Heart left ventricle (tissue), 16 donors: Measurements from ENCODE around the gene RND1. TPM values are rescaled to one million over a fixed set of nuclear protein-coding genes. Genes with fewer than 3 reads are reported as not detected.

Source experiments
- ATAC-seq, 4 donors: fragments of 200-7000 bp; cut with Tn5 transposase; one replicate each; pipeline ENCODE4 v1.9.1; 2020 to 2022; ENCODE audit warnings: moderate library complexity in 4 of 4, mild to moderate bottlenecking in 3 of 4, moderate number of reproducible peaks in 1 of 4
- DNase-seq, 5 donors: peaks; one replicate each; pipeline ENCODE4 v3.0.0-alpha.2; 2020
- H3K27ac ChIP-seq, 12 donors: fragments of 200-600 bp; sonication (generic) in 4 of 12; one replicate each; pipeline versions ENCODE4 v1.5.0 to v1.8.0; 2016 to 2022; ENCODE audit warnings: mild to moderate bottlenecking in 2 of 12
- H3K27me3 ChIP-seq, 9 donors: fragments of 200-600 bp; sonication (generic) in 2 of 9; one replicate each; pipeline versions ENCODE4 v1.5.1 to v1.8.0; 2016 to 2022; ENCODE audit warnings: mild to moderate bottlenecking in 3 of 9
- H3K36me3 ChIP-seq, 9 donors: fragments of 200-600 bp; sonication (generic) in 2 of 9; one replicate each; pipeline versions ENCODE4 v1.5.0 to v1.8.0; 2018 to 2022; ENCODE audit warnings: mild to moderate bottlenecking in 2 of 9
- H3K4me1 ChIP-seq, 12 donors: fragments of 200-600 bp; sonication (generic) in 4 of 12; one replicate each; pipeline versions ENCODE4 v1.5.0 to v1.8.0; 2016 to 2022; ENCODE audit warnings: mild to moderate bottlenecking in 3 of 12
- H3K4me3 ChIP-seq, 12 donors: fragments of 200-600 bp; sonication (generic) in 4 of 12; one replicate each; pipeline versions ENCODE4 v1.5.0 to v1.8.0; 2017 to 2022; ENCODE audit warnings: mild to moderate bottlenecking in 9 of 12, moderate library complexity in 4 of 12
- H3K9me3 ChIP-seq, 12 donors: fragments of 200-600 bp; sonication (generic) in 4 of 12; one replicate each; pipeline versions ENCODE4 v1.5.0 to v1.8.0; 2016 to 2022; ENCODE audit warnings: mild to moderate bottlenecking in 1 of 12
- CTCF ChIP-seq, 12 donors: fragments of 200-600 bp; sonication (generic) in 4 of 12; IDR thresholded peaks; one replicate each; pipeline versions ENCODE4 v1.5.0 to v1.8.0; 2018 to 2022; ENCODE audit warnings: antibody characterized with exemption in 12 of 12, mild to moderate bottlenecking in 5 of 12
- POLR2A ChIP-seq, 2 donors: fragments of 450-650 bp; IDR thresholded peaks; one replicate each; pipeline ENCODE4 v1.6.1; 2017; ENCODE audit warnings: antibody characterized with exemption in 2 of 2, mild to moderate bottlenecking in 2 of 2, moderate library complexity in 2 of 2
- WGBS, 4 donors: extraction: QIAGEN DNeasy Blood & Tissue Kit in 2 of 4; methylation state at CpG; one replicate each; pipeline versions ENCODE4 v1.1.5 to v1.1.7; 2013 to 2018; 5-methylcytosine and 5-hydroxymethylcytosine counted together
- intact Hi-C, 10 donors: fragments of 100-400 bp; cut with DNase I; formaldehyde crosslinking; loops; one replicate each; pipeline versions ENCODE4 v1.11.1 to v1.14.2; 2022
- polyA plus RNA-seq, 2 donors: library from polyadenylated mRNA; stranded (reverse); fragments of 200-250 nt; gene quantifications; one replicate each; pipeline ENCODE4 v1.2.3, GENCODE V29; 2013
- total RNA-seq, 9 donors: library from RNA; depleted of rRNA in 2 of 9; stranded (reverse); fragments of >200 nt in 2 of 9; fragmentation: NEBNext Ultra II Directional in 3 of 9; extraction: Animal tissue kit (Norgen Biotek cat#: 25700) in 3 of 9; gene quantifications; one replicate each; pipeline versions ENCODE4 v1.1.0 to v1.2.4, GENCODE V29; 2016 to 2023
- donor health status: ischemic (EF 13 %, LVEDD 7.1; RV severe dilation, severe dysfunction).
- donor health status: healthy with polysubstance abuse.
- donor health status: DM: no; HTN: yes; CAD: no.
- donor health status: DM: no; HTN: no; CAD: no.
- donor health status: ischemic (EF 25% LVEDD 6.9; RV normal size, moderate dysfunction).
- donor health status: ischemic (EF 25% LVEDD 5.7; RV mildly dilated, moderate dysfunction).
- donor health status: healthy.
- donor health status: DM: yes; HTN: yes; CAD: no.
- donor health status: ischemic (EF 35%, LVEDD 5.7; RV mildly dilated, moderate dysfunction).
- donor health status: nonischemic (EF 11% LVEDD 7.7; RV severe dilation, severe dysfunction).
- donor health status: DM: yes; HTN: yes; CAD: no.
- donor health status: PGD.
- donor health status: ischemic (EF 29% LVEDD 5.4; RV normal size, mild dysfunction).
- donor health status: nonischemic (EF 23%, LVEDD 6.1; RV moderate dilation, normal function).

RND1 gene
- total and polyA plus RNA-seq, 11 donors: 0.35 to 1.5 (median 0.60) TPM; not detected in 2

DNA sequence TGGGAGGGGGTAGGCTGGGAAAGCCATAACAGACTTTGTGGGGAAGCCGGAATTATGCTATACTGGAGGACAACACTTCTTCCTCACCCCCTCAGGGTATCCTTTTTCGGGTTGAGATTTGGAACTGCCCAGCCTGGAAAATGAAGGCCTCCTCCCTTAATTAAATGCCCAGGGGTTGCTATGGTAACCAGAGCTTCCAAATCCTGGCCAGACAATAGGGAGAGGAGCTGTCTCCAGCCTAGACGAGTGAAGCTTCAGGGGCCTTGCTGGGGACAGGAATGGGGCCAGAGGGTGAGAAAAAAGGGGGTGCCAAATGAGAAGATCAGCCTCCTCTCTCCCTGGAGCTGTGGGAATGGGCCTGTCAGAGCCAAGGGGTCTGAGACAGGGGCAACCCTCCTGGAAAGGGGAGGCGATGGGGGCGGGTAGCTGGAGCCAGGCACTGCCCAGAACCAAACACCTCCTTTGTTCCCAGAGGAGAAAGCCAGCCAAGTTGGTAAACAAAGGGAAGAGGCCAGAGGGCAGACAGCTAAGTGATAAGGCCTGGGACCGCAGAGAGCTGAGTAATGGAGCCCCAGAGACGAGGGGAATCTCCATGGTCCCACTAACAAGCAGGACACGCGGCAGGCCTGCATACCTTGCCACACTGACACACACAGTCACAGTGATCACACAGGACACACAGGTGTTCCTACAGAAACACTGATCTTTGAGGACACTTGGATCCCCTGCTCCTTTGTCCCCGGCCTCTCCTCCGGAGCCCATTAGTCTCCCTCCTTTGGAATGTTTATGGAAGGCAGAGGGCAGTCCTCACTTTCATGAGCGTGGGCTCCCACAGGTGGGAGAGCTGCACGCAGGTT is 17.9 kb upstream of the RND1 start:
- intact Hi-C loops: no loop called here
- peaks cover 0 to 19% (median 0%) of the 10 kb centered on the region in 9 donors for H3K27me3 ChIP-seq
- ATAC-seq (peak in 2 of 4 donors; percentile 18 to 29), DNase-seq (no peak)
- peaks cover 0 to 21% (median 13%) of the 10 kb centered on the region in 12 donors for H3K4me1 ChIP-seq
- no peaks in the 10 kb centered on the region for H3K9me3 ChIP-seq
- 73 to 77% (median 74%) methylated on average over 13 of the region's 13 CpGs for WGBS, 4 donors
- H3K27ac ChIP-seq: peak overlapping the region in 2 of 12 donors; percentile 55 to 58
- TF ChIP-seq CTCF (IDR thresholded peaks at IDR 0.05) (no peak), POLR2A (IDR thresholded peaks at IDR 0.05) (no peak)
- H3K36me3 ChIP-seq: no peaks in the 10 kb centered on the region
- H3K4me3 ChIP-seq: no peak overlapping the region

- peaks cover 0 to 21% (median 13%) of the 10 kb centered on the region in 12 donors for H3K4me1 ChIP-seq
- no peaks in the 10 kb centered on the region for H3K9me3 ChIP-seq
- DNase-seq (no peak), ATAC-seq (peak in 1 of 4 donors; percentile 8)
- peak overlapping the region in 4 of 12 donors; percentile 55 to 60 (median 57) for H3K27ac ChIP-seq
- no peak overlapping the region for H3K4me3 ChIP-seq
- peaks cover 0 to 19% (median 0%) of the 10 kb centered on the region in 9 donors for H3K27me3 ChIP-seq
- H3K36me3 ChIP-seq: no peaks in the 10 kb centered on the region
- WGBS, 4 donors: 78 to 85% (median 83%) methylated on average over 3 of the region's 3 CpGs
- no peak for TF ChIP-seq CTCF (IDR thresholded peaks at IDR 0.05)
- TF ChIP-seq POLR2A (IDR thresholded peaks at IDR 0.05): no peak
- intact Hi-C loops: no loop called here
Observed at GRCh38 chr12:48882972-48883304, 17.3 kb upstream of the RND1 start.

DNA sequence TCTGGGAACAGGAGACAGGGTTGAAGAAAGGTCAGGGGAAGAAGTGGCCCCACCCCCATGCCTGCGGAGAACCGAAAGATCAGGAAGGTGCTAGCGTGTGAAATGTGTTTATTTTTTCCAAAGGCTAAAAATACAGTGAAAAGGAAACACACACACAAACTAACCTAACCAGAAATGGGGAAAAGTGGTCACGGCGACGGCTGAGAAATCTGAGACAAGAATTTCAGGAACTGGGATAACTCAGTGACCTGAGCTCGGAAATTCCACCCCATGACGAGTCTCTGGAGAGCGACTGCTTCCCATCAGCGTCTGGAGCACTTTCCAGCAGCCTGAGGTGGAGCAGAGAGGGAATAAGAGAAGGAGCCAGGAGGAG is 16.6 kb upstream of the RND1 start:
- Histone ChIP-seq H3K4me3 (peak overlapping the region in 10 of 12 donors; percentile 7 to 37 (median 20)), H3K27me3 (peaks cover 0 to 19% (median 0%) of the 10 kb centered on the region in 9 donors), H3K4me1 (peaks cover 0 to 21% (median 13%) of the 10 kb centered on the region in 12 donors), H3K36me3 (no peaks in the 10 kb centered on the region), H3K27ac (peak overlapping the region in 7 of 12 donors; percentile 8 to 60 (median 55)), H3K9me3 (no peaks in the 10 kb centered on the region)
- TF ChIP-seq POLR2A (IDR thresholded peaks at IDR 0.05): no peak
- no peak for TF ChIP-seq CTCF (IDR thresholded peaks at IDR 0.05)
- intact Hi-C loops: no loop called here
- ATAC-seq (peak in 3 of 4 donors; percentile 47 to 72 (median 61)), DNase-seq (peak in 2 of 5 donors; percentile 33 to 45)
- WGBS, 4 donors: 6 to 17% (median 12%) methylated on average over 10 of the region's 10 CpGs

GRCh38 chr12:48881686-48882314 is 16.1 kb upstream of the RND1 start:
- Histone ChIP-seq H3K4me3 (peak overlapping the region in 10 of 12 donors; percentile 7 to 37 (median 20)), H3K36me3 (no peaks in the 10 kb centered on the region), H3K9me3 (no peaks in the 10 kb centered on the region), H3K27ac (peak overlapping the region in 6 of 12 donors; percentile 8 to 60 (median 54)), H3K27me3 (peaks cover 0 to 19% (median 0%) of the 10 kb centered on the region in 9 donors), H3K4me1 (peaks cover 0 to 21% (median 13%) of the 10 kb centered on the region in 12 donors)
- DNase-seq (no peak), ATAC-seq (no peak)
- no peak for TF ChIP-seq CTCF (IDR thresholded peaks at IDR 0.05)
- WGBS, 4 donors: 34 to 41% (median 37%) methylated on average over 9 of the region's 9 CpGs
- intact Hi-C loops: no loop called here
